Measurements from ENCODE around the gene ITGB5. TPM values are rescaled to one million over a fixed set of nuclear protein-coding genes. Genes with fewer than 3 reads are reported as not detected.

Gene ITGB5
- total and polyA plus RNA-seq, 2 donors: 9.6 to 16.9 TPM

DNA sequence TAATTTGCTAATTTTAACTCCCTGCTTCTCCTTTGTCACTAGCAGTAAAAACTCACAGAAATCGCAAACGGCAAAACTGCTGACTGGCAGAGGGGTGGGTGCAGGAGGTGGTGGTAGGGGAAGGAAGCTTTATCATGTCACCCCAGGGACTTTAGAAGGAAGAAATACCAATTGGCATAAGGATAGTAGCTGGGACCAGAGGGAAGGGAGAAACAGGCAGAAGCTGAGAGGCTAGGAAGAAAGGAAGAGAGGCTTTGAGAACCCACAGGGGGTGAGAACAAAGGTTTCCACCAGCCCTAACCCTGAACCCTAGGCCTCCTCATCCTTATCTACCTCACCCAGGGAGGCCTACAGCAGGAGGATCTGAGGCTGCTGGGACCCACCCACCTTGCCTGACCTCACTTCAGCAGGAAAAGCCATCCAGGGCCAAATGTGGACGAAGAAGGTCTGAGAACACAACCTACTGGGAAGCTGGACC lies 10.7 kb downstream of the ITGB5 start:
- 56% methylated on average over 3 of the region's 3 CpGs for WGBS
- H3K9me3 ChIP-seq (ENCODE audit: control insufficient read depth in 2 of 2, insufficient read depth in 1 of 2, low read length in 1 of 2): no peaks in the 10 kb centered on the region
- no peak overlapping the region for H3K4me3 ChIP-seq (ENCODE audit: low read length in 2 of 2)
- DNase-seq (ENCODE audit: low read depth in 6 of 9, low spot score in 9 of 9): no peak
- peaks cover 0 to 4% of the 10 kb centered on the region in 2 donors for H3K4me1 ChIP-seq (ENCODE audit: control insufficient read depth in 2 of 2, insufficient read depth in 2 of 2, low read length in 2 of 2)
- H3K27me3 ChIP-seq (ENCODE audit: control insufficient read depth in 2 of 2, insufficient read depth in 1 of 2, low read length in 1 of 2): no peaks in the 10 kb centered on the region
- H3K27ac ChIP-seq (ENCODE audit: low read depth in 1 of 2, low read length in 1 of 2): peak overlapping the region in 1 of 2 donors; percentile 42
- H3K36me3 ChIP-seq (ENCODE audit: control insufficient read depth in 2 of 2, insufficient read depth in 2 of 2, low read length in 1 of 2): no peaks in the 10 kb centered on the region

DNA sequence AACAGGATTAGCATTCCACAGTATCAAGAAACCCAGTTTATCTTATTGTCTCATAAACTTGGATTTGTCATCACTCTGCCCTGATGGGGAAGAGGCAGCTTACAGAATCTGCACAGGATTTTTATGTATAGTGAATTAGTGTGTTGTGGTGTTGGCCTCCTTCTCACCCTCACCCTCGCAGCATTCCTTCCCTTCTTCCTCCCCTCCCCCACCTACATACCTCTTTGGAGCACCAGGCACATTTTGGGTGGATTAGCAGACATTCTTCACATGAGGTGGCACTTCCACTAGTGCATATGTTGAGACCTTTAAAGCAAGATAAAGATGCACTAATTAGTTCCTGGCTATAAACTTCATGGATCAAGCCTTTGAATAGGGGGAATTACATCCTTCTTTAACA lies 13.9 kb downstream of the ITGB5 start:
- no peak for DNase-seq (ENCODE audit: low read depth in 6 of 9, low spot score in 9 of 9)
- WGBS: 91% methylated on average over 1 of the region's 1 CpG
- no peaks in the 10 kb centered on the region for H3K36me3 ChIP-seq (ENCODE audit: control insufficient read depth in 2 of 2, insufficient read depth in 2 of 2, low read length in 1 of 2)
- H3K4me3 ChIP-seq (ENCODE audit: low read length in 2 of 2): no peak overlapping the region
- no peaks in the 10 kb centered on the region for H3K4me1 ChIP-seq (ENCODE audit: control insufficient read depth in 2 of 2, insufficient read depth in 2 of 2, low read length in 2 of 2)
- no peak overlapping the region for H3K27ac ChIP-seq (ENCODE audit: low read depth in 1 of 2, low read length in 1 of 2)
- no peaks in the 10 kb centered on the region for H3K9me3 ChIP-seq (ENCODE audit: control insufficient read depth in 2 of 2, insufficient read depth in 1 of 2, low read length in 1 of 2)
- no peaks in the 10 kb centered on the region for H3K27me3 ChIP-seq (ENCODE audit: control insufficient read depth in 2 of 2, insufficient read depth in 1 of 2, low read length in 1 of 2)

DNA sequence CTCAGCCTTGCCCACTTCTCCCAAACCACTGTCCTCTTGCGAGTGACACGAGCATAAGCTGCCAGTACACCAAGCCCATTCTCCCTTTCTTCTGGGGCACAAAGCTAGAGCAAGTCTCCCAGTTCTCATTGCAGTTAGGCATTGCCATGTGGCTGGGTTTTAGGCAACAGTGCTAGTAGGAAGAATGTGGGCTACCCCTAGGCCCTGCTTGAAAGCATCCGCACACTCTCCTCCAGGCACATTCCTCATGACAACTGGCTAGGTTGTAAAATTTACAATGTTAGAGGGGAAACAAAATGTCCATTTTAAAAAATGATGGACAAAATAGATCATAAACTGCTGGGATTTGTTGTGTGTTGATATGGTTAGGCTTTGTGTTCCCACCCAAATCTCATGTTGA lies 19.7 kb downstream of the ITGB5 start:
- Histone ChIP-seq H3K27ac (ENCODE audit: low read depth in 1 of 2, low read length in 1 of 2) (no peak overlapping the region), H3K4me3 (ENCODE audit: low read length in 2 of 2) (no peak overlapping the region), H3K27me3 (ENCODE audit: control insufficient read depth in 2 of 2, insufficient read depth in 1 of 2, low read length in 1 of 2) (no peaks in the 10 kb centered on the region), H3K4me1 (ENCODE audit: control insufficient read depth in 2 of 2, insufficient read depth in 2 of 2, low read length in 2 of 2) (no peaks in the 10 kb centered on the region), H3K36me3 (ENCODE audit: control insufficient read depth in 2 of 2, insufficient read depth in 2 of 2, low read length in 1 of 2) (no peaks in the 10 kb centered on the region), H3K9me3 (ENCODE audit: control insufficient read depth in 2 of 2, insufficient read depth in 1 of 2, low read length in 1 of 2) (no peaks in the 10 kb centered on the region)
- DNase-seq (ENCODE audit: low read depth in 6 of 9, low spot score in 9 of 9): no peak
- WGBS: 97% methylated on average over 3 of the region's 3 CpGs

DNA sequence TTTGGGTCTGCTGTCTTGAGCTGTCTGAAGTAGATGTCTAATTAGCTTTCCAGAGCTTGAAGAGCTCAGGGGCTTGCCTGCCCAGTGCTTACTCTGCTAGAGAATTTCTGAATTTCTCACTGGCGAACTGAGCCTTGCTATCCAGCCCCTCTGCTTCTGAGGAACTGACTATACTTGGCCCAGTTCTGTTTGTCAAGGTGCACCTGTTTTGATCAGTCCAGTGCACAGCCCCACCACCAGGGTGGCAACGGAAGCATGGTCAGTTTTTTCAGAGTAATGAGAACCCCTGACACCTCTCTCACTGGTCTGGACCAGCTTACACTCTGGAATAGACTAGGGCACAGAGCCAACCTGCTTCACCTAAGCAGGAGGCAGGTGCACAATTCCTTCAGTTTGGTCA lies 25.2 kb downstream of the ITGB5 start:
- no peak overlapping the region for H3K4me3 ChIP-seq (ENCODE audit: low read length in 2 of 2)
- H3K9me3 ChIP-seq (ENCODE audit: control insufficient read depth in 2 of 2, insufficient read depth in 1 of 2, low read length in 1 of 2): no peaks in the 10 kb centered on the region
- no peak for DNase-seq (ENCODE audit: low read depth in 6 of 9, low spot score in 9 of 9)
- H3K27me3 ChIP-seq (ENCODE audit: control insufficient read depth in 2 of 2, insufficient read depth in 1 of 2, low read length in 1 of 2): peaks cover 0 to 3% of the 10 kb centered on the region in 2 donors
- H3K36me3 ChIP-seq (ENCODE audit: control insufficient read depth in 2 of 2, insufficient read depth in 2 of 2, low read length in 1 of 2): no peaks in the 10 kb centered on the region
- WGBS: 92% methylated on average over 2 of the region's 2 CpGs
- no peak overlapping the region for H3K27ac ChIP-seq (ENCODE audit: low read depth in 1 of 2, low read length in 1 of 2)
- no peaks in the 10 kb centered on the region for H3K4me1 ChIP-seq (ENCODE audit: control insufficient read depth in 2 of 2, insufficient read depth in 2 of 2, low read length in 2 of 2)

DNA sequence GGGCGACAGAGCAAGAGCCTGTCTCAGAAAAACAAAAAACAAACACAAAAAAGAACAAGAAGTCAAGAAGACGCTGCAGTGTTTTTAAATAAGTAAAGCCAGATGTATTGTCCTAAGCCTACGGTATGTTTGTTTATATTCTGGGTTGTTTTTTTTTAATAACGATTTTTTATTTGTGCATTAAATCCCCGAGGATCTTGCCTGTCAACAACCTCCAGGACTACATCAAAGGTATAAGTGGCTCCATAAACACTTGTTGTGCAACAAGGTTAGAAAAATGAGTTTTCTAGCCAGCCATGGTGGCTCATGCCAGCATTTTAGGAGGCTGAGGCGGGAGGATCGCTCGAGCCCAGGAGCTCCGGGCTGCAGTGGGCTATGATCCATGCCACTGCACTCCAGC lies 26.1 kb downstream of the ITGB5 start:
- H3K4me1 ChIP-seq (ENCODE audit: control insufficient read depth in 2 of 2, insufficient read depth in 2 of 2, low read length in 2 of 2): no peaks in the 10 kb centered on the region
- H3K27ac ChIP-seq (ENCODE audit: low read depth in 1 of 2, low read length in 1 of 2): no peak overlapping the region
- WGBS: 96% methylated on average over 9 of the region's 9 CpGs
- H3K36me3 ChIP-seq (ENCODE audit: control insufficient read depth in 2 of 2, insufficient read depth in 2 of 2, low read length in 1 of 2): no peaks in the 10 kb centered on the region
- no peak overlapping the region for H3K4me3 ChIP-seq (ENCODE audit: low read length in 2 of 2)
- peaks cover 0 to 3% of the 10 kb centered on the region in 2 donors for H3K27me3 ChIP-seq (ENCODE audit: control insufficient read depth in 2 of 2, insufficient read depth in 1 of 2, low read length in 1 of 2)
- no peaks in the 10 kb centered on the region for H3K9me3 ChIP-seq (ENCODE audit: control insufficient read depth in 2 of 2, insufficient read depth in 1 of 2, low read length in 1 of 2)
- DNase-seq (ENCODE audit: low read depth in 6 of 9, low spot score in 9 of 9): no peak

DNA sequence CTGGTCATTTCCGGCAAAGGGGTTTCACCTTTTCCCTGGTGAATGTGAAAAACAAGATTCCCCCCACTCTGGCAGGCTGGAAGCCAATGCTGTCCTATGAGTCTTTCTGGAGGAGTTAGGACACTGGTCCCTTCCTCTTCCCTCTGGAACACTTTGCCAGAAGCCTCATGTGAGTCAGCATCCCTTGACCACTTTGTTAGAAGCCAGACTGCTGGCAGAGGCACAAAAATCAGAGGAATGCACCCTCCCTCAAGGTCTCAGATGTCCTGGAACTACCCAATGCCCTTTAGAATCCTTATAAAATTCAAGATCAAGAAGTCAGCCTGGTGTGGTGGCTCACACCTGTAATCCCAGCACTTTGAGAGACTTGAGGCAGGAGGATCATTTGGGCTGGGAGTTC lies 26.6 kb downstream of the ITGB5 start:
- H3K36me3 ChIP-seq (ENCODE audit: control insufficient read depth in 2 of 2, insufficient read depth in 2 of 2, low read length in 1 of 2): no peaks in the 10 kb centered on the region
- H3K4me3 ChIP-seq (ENCODE audit: low read length in 2 of 2): no peak overlapping the region
- H3K9me3 ChIP-seq (ENCODE audit: control insufficient read depth in 2 of 2, insufficient read depth in 1 of 2, low read length in 1 of 2): no peaks in the 10 kb centered on the region
- peaks cover 0 to 3% of the 10 kb centered on the region in 2 donors for H3K27me3 ChIP-seq (ENCODE audit: control insufficient read depth in 2 of 2, insufficient read depth in 1 of 2, low read length in 1 of 2)
- 90% methylated on average over 1 of the region's 1 CpG for WGBS
- DNase-seq (ENCODE audit: low read depth in 6 of 9, low spot score in 9 of 9): no peak
- no peaks in the 10 kb centered on the region for H3K4me1 ChIP-seq (ENCODE audit: control insufficient read depth in 2 of 2, insufficient read depth in 2 of 2, low read length in 2 of 2)
- H3K27ac ChIP-seq (ENCODE audit: low read depth in 1 of 2, low read length in 1 of 2): no peak overlapping the region

DNA sequence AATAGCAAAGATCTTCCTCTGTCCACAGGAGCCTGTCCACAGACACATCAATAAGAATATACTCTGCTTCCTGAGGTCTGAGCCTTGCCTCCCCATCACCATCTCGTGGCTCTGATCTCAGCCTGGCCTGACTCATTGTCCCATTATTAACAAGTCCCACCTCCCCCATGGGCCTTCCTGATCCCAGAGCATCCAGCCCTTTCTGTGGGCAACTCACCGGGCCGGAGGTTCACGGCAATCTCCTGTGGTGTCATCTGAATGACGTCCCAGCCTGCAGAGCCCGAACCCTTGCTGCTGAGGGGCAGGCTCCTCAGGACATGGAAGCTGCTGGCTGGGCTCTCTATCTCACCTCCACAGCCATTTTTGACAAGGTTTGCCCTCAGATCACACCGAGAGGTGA lies 28.1 kb downstream of the ITGB5 start:
- WGBS: 95% methylated on average over 7 of the region's 7 CpGs
- no peak overlapping the region for H3K27ac ChIP-seq (ENCODE audit: low read depth in 1 of 2, low read length in 1 of 2)
- DNase-seq (ENCODE audit: low read depth in 6 of 9, low spot score in 9 of 9): no peak
- no peaks in the 10 kb centered on the region for H3K36me3 ChIP-seq (ENCODE audit: control insufficient read depth in 2 of 2, insufficient read depth in 2 of 2, low read length in 1 of 2)
- H3K9me3 ChIP-seq (ENCODE audit: control insufficient read depth in 2 of 2, insufficient read depth in 1 of 2, low read length in 1 of 2): no peaks in the 10 kb centered on the region
- H3K27me3 ChIP-seq (ENCODE audit: control insufficient read depth in 2 of 2, insufficient read depth in 1 of 2, low read length in 1 of 2): peaks cover 0 to 3% of the 10 kb centered on the region in 2 donors
- no peak overlapping the region for H3K4me3 ChIP-seq (ENCODE audit: low read length in 2 of 2)
- H3K4me1 ChIP-seq (ENCODE audit: control insufficient read depth in 2 of 2, insufficient read depth in 2 of 2, low read length in 2 of 2): no peaks in the 10 kb centered on the region

DNA sequence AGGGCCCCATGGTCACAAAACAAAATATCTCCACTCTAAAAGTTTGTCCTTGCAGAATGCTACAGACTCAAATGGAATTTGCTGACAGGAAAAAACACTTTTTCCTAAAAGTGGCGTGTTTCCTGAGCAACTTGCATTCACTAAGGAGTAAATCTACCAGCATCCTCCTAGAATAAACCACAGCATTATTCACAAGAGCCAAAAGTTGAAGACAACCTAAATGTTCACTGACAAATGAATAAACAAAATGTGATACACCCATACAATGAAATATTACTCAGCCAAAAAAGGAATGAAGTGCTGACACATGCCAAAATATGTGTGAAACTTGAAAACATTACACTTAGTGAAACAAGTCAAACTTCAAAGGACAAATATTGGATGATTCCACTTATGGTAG lies 28.9 kb downstream of the ITGB5 start:
- 74% methylated on average over 1 of the region's 1 CpG for WGBS
- Histone ChIP-seq H3K27ac (ENCODE audit: low read depth in 1 of 2, low read length in 1 of 2) (no peak overlapping the region), H3K27me3 (ENCODE audit: control insufficient read depth in 2 of 2, insufficient read depth in 1 of 2, low read length in 1 of 2) (peaks cover 0 to 3% of the 10 kb centered on the region in 2 donors), H3K4me1 (ENCODE audit: control insufficient read depth in 2 of 2, insufficient read depth in 2 of 2, low read length in 2 of 2) (no peaks in the 10 kb centered on the region), H3K36me3 (ENCODE audit: control insufficient read depth in 2 of 2, insufficient read depth in 2 of 2, low read length in 1 of 2) (no peaks in the 10 kb centered on the region), H3K9me3 (ENCODE audit: control insufficient read depth in 2 of 2, insufficient read depth in 1 of 2, low read length in 1 of 2) (no peaks in the 10 kb centered on the region), H3K4me3 (ENCODE audit: low read length in 2 of 2) (no peak overlapping the region)
- DNase-seq (ENCODE audit: low read depth in 6 of 9, low spot score in 9 of 9): no peak

DNA sequence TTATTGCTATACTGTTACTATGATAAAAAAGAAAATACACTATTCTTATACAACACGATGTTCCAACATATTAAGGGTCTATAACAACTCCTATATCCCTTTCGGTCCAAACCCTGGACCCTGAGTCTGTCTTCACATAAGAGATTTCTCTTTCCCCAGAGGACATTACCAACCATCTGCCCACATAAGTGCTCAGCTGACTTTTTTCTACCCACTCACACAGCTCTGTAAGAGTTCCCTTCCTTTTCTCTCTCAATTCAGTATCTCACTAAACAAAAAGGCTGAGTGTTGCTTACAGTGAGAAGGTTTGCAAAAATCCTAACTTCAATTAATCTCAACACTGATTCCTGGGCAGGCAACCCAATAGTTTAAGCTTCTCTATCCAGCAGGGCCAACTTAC lies 30.5 kb downstream of the ITGB5 start:
- H3K4me3 ChIP-seq (ENCODE audit: low read length in 2 of 2): no peak overlapping the region
- DNase-seq (ENCODE audit: low read depth in 6 of 9, low spot score in 9 of 9): no peak
- peaks cover 0 to 3% of the 10 kb centered on the region in 2 donors for H3K27me3 ChIP-seq (ENCODE audit: control insufficient read depth in 2 of 2, insufficient read depth in 1 of 2, low read length in 1 of 2)
- H3K27ac ChIP-seq (ENCODE audit: low read depth in 1 of 2, low read length in 1 of 2): no peak overlapping the region
- no peaks in the 10 kb centered on the region for H3K36me3 ChIP-seq (ENCODE audit: control insufficient read depth in 2 of 2, insufficient read depth in 2 of 2, low read length in 1 of 2)
- H3K4me1 ChIP-seq (ENCODE audit: control insufficient read depth in 2 of 2, insufficient read depth in 2 of 2, low read length in 2 of 2): no peaks in the 10 kb centered on the region
- whole genome bisulfite sequencing: 97% methylated on average over 2 of the region's 2 CpGs
- H3K9me3 ChIP-seq (ENCODE audit: control insufficient read depth in 2 of 2, insufficient read depth in 1 of 2, low read length in 1 of 2): no peaks in the 10 kb centered on the region

DNA sequence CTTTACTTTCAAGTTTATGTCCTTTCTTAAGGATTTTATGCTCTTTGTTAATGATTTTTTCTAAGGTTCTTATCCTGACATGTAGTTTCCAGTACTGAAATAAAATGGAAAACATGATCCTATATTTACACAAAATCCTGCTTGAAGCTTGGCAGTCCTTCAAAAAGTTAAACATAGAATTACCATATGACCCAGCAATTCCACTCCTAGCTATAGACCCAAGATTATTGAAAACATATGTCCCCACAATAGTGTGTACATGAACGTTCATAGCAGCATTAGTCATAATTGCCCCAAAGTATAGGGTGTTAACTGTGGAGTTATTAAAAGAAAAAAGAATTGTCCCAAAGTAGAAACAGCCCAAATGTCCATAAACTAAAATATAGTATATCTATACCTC lies 33.2 kb downstream of the ITGB5 start:
- no peak for DNase-seq (ENCODE audit: low read depth in 6 of 9, low spot score in 9 of 9)
- Histone ChIP-seq H3K4me1 (ENCODE audit: control insufficient read depth in 2 of 2, insufficient read depth in 2 of 2, low read length in 2 of 2) (no peaks in the 10 kb centered on the region), H3K9me3 (ENCODE audit: control insufficient read depth in 2 of 2, insufficient read depth in 1 of 2, low read length in 1 of 2) (no peaks in the 10 kb centered on the region), H3K27me3 (ENCODE audit: control insufficient read depth in 2 of 2, insufficient read depth in 1 of 2, low read length in 1 of 2) (peaks cover 0 to under 1% of the 10 kb centered on the region in 2 donors), H3K4me3 (ENCODE audit: low read length in 2 of 2) (no peak overlapping the region), H3K27ac (ENCODE audit: low read depth in 1 of 2, low read length in 1 of 2) (no peak overlapping the region), H3K36me3 (ENCODE audit: control insufficient read depth in 2 of 2, insufficient read depth in 2 of 2, low read length in 1 of 2) (no peaks in the 10 kb centered on the region)
- WGBS: 96% methylated on average over 1 of the region's 1 CpG

All from thymus (tissue), 11 donors.